Thyroid gland (tissue), 4 donors: ENCODE measurements around the gene MIB2. TPM values are rescaled to one million over a fixed set of nuclear protein-coding genes. Genes with fewer than 3 reads are reported as not detected.
"Not testable (repeated sequence)": the region's sequence is repeated elsewhere in the genome, so short reads cannot be mapped to it uniquely, and the experiment has no call there.

Experiments used
- DNase-seq, 2 donors: peaks; one replicate each; pipeline ENCODE4 v3.0.0-alpha.2; 2019
- H3K27ac ChIP-seq, 3 donors: fragments of 200-600 bp; sonication (generic); 1 replicate in 2 of 3; 2 replicates in 1 of 3; pipeline ENCODE4 v1.5.1; 2016 to 2019; ENCODE audit warnings: mild to moderate bottlenecking in 1 of 3, moderate library complexity in 1 of 3
- H3K27me3 ChIP-seq: fragments of 200-600 bp; sonication (generic); one replicate; pipeline ENCODE4 v1.5.1; 2019
- H3K36me3 ChIP-seq, 2 donors: fragments of 200-600 bp; sonication (generic); one replicate each; pipeline ENCODE4 v1.5.1; 2016 to 2019
- H3K4me1 ChIP-seq, 2 donors: fragments of 200-600 bp; sonication (generic); one replicate each; pipeline ENCODE4 v1.5.1; 2017 to 2019
- H3K4me3 ChIP-seq, 3 donors: fragments of 200-600 bp; sonication (generic); replicated peaks in 1 of 3; 1 replicate in 2 of 3; 2 replicates in 1 of 3; pipeline ENCODE4 v1.5.1; 2016; ENCODE audit warnings: mild to moderate bottlenecking in 1 of 3
- H3K9me3 ChIP-seq: fragments of 200-600 bp; sonication (generic); one replicate; pipeline ENCODE4 v1.5.1; 2017
- POLR2A ChIP-seq, 2 donors: fragments of 450-650 bp; IDR thresholded peaks; one replicate each; pipeline ENCODE4 v1.6.1; 2017; ENCODE audit warnings: antibody characterized with exemption in 2 of 2, mild to moderate bottlenecking in 2 of 2, moderate library complexity in 1 of 2
- WGBS, 2 donors: methylation state at CpG; one replicate each; pipeline ENCODE4 v1.1.5; 2017; 5-methylcytosine and 5-hydroxymethylcytosine counted together
- intact Hi-C: fragments of 100-400 bp; cut with DNase I; formaldehyde crosslinking; loops from one replicate; pipeline ENCODE4 v1.15.1; 2023
- total RNA-seq, 4 donors: library from RNA; depleted of rRNA; stranded (reverse); fragments of >200 nt; gene quantifications; one replicate each; pipeline ENCODE4 v1.2.3, GENCODE V29; 2016
- TF ChIP-seq, protein P1 (sequence below), 6 experiments: fragments of 200-600 bp in 3 of 6; fragments of 450-650 bp in 3 of 6; sonication (generic) in 3 of 6; IDR thresholded peaks; one replicate each; pipeline ENCODE4 v1.5.1; 2016 to 2019; ENCODE audit warnings: antibody characterized with exemption in 6 of 6, mild to moderate bottlenecking in 2 of 6, inconsistent platforms in 1 of 6, moderate library complexity in 1 of 6

MIB2 gene
- total RNA-seq, 4 donors from 2014 or later: 54.6 to 110 (median 86.4) TPM

GRCh38 chr1:1670866-1671265 is 55.6 kb downstream of the MIB2 start:
- DNase-seq: no peak

GRCh38 chr1:1671365-1672119 is 56.2 kb downstream of the MIB2 start:
- no peak overlapping the region for H3K27ac ChIP-seq
- DNase-seq: no peak
- H3K4me3 ChIP-seq: no peak overlapping the region
- 89 to 91% methylated on average over 26 to 27 of the region's 27 CpGs for WGBS, 2 donors
- no peaks in the 10 kb centered on the region for H3K27me3 ChIP-seq
- TF ChIP-seq POLR2A (IDR thresholded peaks at IDR 0.05): no peak
- TF ChIP-seq, protein P1, sequence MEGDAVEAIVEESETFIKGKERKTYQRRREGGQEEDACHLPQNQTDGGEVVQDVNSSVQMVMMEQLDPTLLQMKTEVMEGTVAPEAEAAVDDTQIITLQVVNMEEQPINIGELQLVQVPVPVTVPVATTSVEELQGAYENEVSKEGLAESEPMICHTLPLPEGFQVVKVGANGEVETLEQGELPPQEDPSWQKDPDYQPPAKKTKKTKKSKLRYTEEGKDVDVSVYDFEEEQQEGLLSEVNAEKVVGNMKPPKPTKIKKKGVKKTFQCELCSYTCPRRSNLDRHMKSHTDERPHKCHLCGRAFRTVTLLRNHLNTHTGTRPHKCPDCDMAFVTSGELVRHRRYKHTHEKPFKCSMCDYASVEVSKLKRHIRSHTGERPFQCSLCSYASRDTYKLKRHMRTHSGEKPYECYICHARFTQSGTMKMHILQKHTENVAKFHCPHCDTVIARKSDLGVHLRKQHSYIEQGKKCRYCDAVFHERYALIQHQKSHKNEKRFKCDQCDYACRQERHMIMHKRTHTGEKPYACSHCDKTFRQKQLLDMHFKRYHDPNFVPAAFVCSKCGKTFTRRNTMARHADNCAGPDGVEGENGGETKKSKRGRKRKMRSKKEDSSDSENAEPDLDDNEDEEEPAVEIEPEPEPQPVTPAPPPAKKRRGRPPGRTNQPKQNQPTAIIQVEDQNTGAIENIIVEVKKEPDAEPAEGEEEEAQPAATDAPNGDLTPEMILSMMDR (IDR thresholded peaks at IDR 0.05): no peak
- H3K36me3 ChIP-seq: peaks cover 12 to 53% of the 10 kb centered on the region in 2 donors
- H3K9me3 ChIP-seq: no peaks in the 10 kb centered on the region
- H3K4me1 ChIP-seq: no peaks in the 10 kb centered on the region
- intact Hi-C loops: no loop called here

More at GRCh38 chr1:1670866-1671265, 55.6 kb downstream of the MIB2 start:
- no peaks in the 10 kb centered on the region for H3K4me1 ChIP-seq
- H3K4me3 ChIP-seq: no peak overlapping the region
- H3K9me3 ChIP-seq: no peaks in the 10 kb centered on the region
- H3K27me3 ChIP-seq: no peaks in the 10 kb centered on the region
- no peak overlapping the region for H3K27ac ChIP-seq
- no peak for TF ChIP-seq POLR2A (IDR thresholded peaks at IDR 0.05)
- TF ChIP-seq, protein P1 (IDR thresholded peaks at IDR 0.05): no peak
- 88 to 95% methylated on average over 24 of the region's 24 CpGs for WGBS, 2 donors
- H3K36me3 ChIP-seq: peaks cover 19 to 60% of the 10 kb centered on the region in 2 donors
- intact Hi-C loops: no loop called here

DNA sequence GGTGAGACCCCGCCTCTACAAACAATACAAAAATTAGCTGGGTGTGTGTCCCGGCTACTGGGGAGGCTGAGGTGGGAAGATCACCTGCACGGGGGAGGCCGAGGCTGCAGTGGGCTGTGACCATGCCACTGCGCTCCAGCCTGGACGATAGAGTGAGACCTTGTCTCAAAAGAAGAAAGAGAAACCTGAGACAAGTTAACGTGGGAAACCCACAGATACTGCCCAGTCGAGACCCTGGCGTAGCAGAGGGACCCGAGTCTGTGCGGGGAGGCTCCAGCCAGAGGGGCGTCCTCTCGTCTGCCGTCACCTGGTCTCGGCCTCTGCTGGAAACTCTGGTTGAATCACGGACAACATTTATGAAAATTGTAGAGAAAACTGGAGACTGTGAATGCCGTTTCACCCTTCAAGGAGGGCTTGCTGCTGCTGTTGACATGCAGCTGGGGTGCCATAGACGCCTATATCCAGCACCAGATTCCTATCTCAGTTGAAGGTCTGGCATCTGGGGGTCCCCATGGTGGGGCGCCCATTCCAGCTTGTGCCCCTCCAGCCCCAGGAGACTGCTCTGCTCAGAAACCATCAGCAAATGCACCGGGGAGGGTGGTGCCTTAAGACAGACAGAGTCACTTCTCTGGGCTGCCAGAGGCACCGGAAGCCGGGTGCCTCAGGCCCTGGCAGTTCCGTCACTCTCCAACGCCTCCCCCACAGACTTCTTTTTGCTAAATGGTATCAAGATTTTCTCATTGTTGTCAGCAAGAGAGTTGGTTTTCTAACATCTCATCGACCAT is 57.1 kb downstream of the MIB2 start:
- H3K27ac ChIP-seq: no peak overlapping the region
- no peak overlapping the region for H3K4me3 ChIP-seq
- H3K27me3 ChIP-seq: no peaks in the 10 kb centered on the region
- peaks cover 10 to 48% of the 10 kb centered on the region in 2 donors for H3K36me3 ChIP-seq
- intact Hi-C loops: no loop called here
- WGBS, 2 donors: 93 to 94% methylated on average over 23 to 25 of the region's 25 CpGs
- H3K4me1 ChIP-seq: no peaks in the 10 kb centered on the region
- DNase-seq: no peak
- no peaks in the 10 kb centered on the region for H3K9me3 ChIP-seq
- TF ChIP-seq, protein P1 (IDR thresholded peaks at IDR 0.05): no peak
- no peak for TF ChIP-seq POLR2A (IDR thresholded peaks at IDR 0.05)

GRCh38 chr1:1674806-1675205 is 59.5 kb downstream of the MIB2 start:
- H3K27me3 ChIP-seq, DNase-seq, H3K9me3 ChIP-seq, H3K27ac ChIP-seq, intact Hi-C loops, H3K4me3 ChIP-seq: not testable (repeated sequence)
- 84 to 85% methylated on average over 14 to 19 of the region's 21 CpGs for WGBS, 2 donors
- Histone ChIP-seq H3K4me1 (peaks cover 8 to 15% of the 10 kb centered on the region in 2 donors), H3K36me3 (peaks cover under 1 to 29% of the 10 kb centered on the region in 2 donors)

DNA sequence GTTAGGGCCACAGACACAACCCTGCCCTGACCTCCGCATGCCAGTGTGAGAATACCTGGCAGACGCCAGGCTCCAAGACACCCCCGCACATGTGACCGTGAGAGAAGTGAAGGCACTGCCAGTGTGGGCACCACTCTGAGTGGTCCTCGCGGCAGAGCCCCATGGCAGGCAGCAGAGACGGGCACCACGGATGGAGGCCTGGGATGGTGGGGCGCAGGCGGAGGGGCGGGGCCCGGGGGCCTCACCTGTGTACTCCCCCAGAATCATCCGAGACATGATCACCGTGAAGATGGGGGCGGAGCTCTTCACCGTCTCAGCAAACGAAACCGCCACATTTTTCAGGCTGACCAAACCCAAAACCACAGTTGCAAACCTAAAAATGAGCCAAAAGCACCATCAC is 59.9 kb downstream of the MIB2 start:
- intact Hi-C loops, H3K27me3 ChIP-seq, DNase-seq, H3K9me3 ChIP-seq, H3K4me3 ChIP-seq, H3K27ac ChIP-seq: not testable (repeated sequence)
- peaks cover 0 to 26% of the 10 kb centered on the region in 2 donors for H3K36me3 ChIP-seq
- WGBS, 2 donors: no CpG with 5 or more reads among the region's 18 CpGs
- H3K4me1 ChIP-seq: peaks cover 8 to 17% of the 10 kb centered on the region in 2 donors

- DNase-seq, intact Hi-C loops, H3K27me3 ChIP-seq, H3K4me3 ChIP-seq, H3K9me3 ChIP-seq, H3K27ac ChIP-seq: not testable (repeated sequence)
- no CpG with 5 or more reads among the region's 21 CpGs for WGBS, 2 donors
- peaks cover 0 to 22% of the 10 kb centered on the region in 2 donors for H3K36me3 ChIP-seq
- peaks cover 17 to 26% of the 10 kb centered on the region in 2 donors for H3K4me1 ChIP-seq
These were observed 60.8 kb downstream of the MIB2 start for GRCh38 chr1:1676087-1676486.
